Heart left ventricle (tissue), 16 donors: ENCODE measurements around the gene PADI2. TPM values are rescaled to one million over a fixed set of nuclear protein-coding genes. Genes with fewer than 3 reads are reported as not detected.

Experiments used
- ATAC-seq, 4 donors: fragments of 200-7000 bp; cut with Tn5 transposase; one replicate each; pipeline ENCODE4 v1.9.1; 2020 to 2022; ENCODE audit warnings: moderate library complexity in 4 of 4, mild to moderate bottlenecking in 3 of 4, moderate number of reproducible peaks in 1 of 4
- DNase-seq, 5 donors: peaks; one replicate each; pipeline ENCODE4 v3.0.0-alpha.2; 2020
- H3K27ac ChIP-seq, 12 donors: fragments of 200-600 bp; sonication (generic) in 4 of 12; one replicate each; pipeline versions ENCODE4 v1.5.0 to v1.8.0; 2016 to 2022; ENCODE audit warnings: mild to moderate bottlenecking in 2 of 12
- H3K27me3 ChIP-seq, 9 donors: fragments of 200-600 bp; sonication (generic) in 2 of 9; one replicate each; pipeline versions ENCODE4 v1.5.1 to v1.8.0; 2016 to 2022; ENCODE audit warnings: mild to moderate bottlenecking in 3 of 9
- H3K36me3 ChIP-seq, 9 donors: fragments of 200-600 bp; sonication (generic) in 2 of 9; one replicate each; pipeline versions ENCODE4 v1.5.0 to v1.8.0; 2018 to 2022; ENCODE audit warnings: mild to moderate bottlenecking in 2 of 9
- H3K4me1 ChIP-seq, 12 donors: fragments of 200-600 bp; sonication (generic) in 4 of 12; one replicate each; pipeline versions ENCODE4 v1.5.0 to v1.8.0; 2016 to 2022; ENCODE audit warnings: mild to moderate bottlenecking in 3 of 12
- H3K4me3 ChIP-seq, 12 donors: fragments of 200-600 bp; sonication (generic) in 4 of 12; one replicate each; pipeline versions ENCODE4 v1.5.0 to v1.8.0; 2017 to 2022; ENCODE audit warnings: mild to moderate bottlenecking in 9 of 12, moderate library complexity in 4 of 12
- H3K9me3 ChIP-seq, 12 donors: fragments of 200-600 bp; sonication (generic) in 4 of 12; one replicate each; pipeline versions ENCODE4 v1.5.0 to v1.8.0; 2016 to 2022; ENCODE audit warnings: mild to moderate bottlenecking in 1 of 12
- CTCF ChIP-seq, 12 donors: fragments of 200-600 bp; sonication (generic) in 4 of 12; IDR thresholded peaks; one replicate each; pipeline versions ENCODE4 v1.5.0 to v1.8.0; 2018 to 2022; ENCODE audit warnings: antibody characterized with exemption in 12 of 12, mild to moderate bottlenecking in 5 of 12
- POLR2A ChIP-seq, 2 donors: fragments of 450-650 bp; IDR thresholded peaks; one replicate each; pipeline ENCODE4 v1.6.1; 2017; ENCODE audit warnings: antibody characterized with exemption in 2 of 2, mild to moderate bottlenecking in 2 of 2, moderate library complexity in 2 of 2
- WGBS, 4 donors: extraction: QIAGEN DNeasy Blood & Tissue Kit in 2 of 4; methylation state at CpG; one replicate each; pipeline versions ENCODE4 v1.1.5 to v1.1.7; 2013 to 2018; 5-methylcytosine and 5-hydroxymethylcytosine counted together
- intact Hi-C, 10 donors: fragments of 100-400 bp; cut with DNase I; formaldehyde crosslinking; loops; one replicate each; pipeline versions ENCODE4 v1.11.1 to v1.14.2; 2022
- long read RNA-seq, 3 donors: library from polyadenylated mRNA; unstranded; transcript quantifications; one replicate each; pipeline ENCODE4 v2.0.0, GENCODE V29; 2020 to 2021
- polyA plus RNA-seq, 2 donors: library from polyadenylated mRNA; stranded (reverse); fragments of 200-250 nt; gene quantifications; one replicate each; pipeline ENCODE4 v1.2.3, GENCODE V29; 2013
- total RNA-seq, 9 donors: library from RNA; depleted of rRNA in 2 of 9; stranded (reverse); fragments of >200 nt in 2 of 9; fragmentation: NEBNext Ultra II Directional in 3 of 9; extraction: Animal tissue kit (Norgen Biotek cat#: 25700) in 3 of 9; gene quantifications; one replicate each; pipeline versions ENCODE4 v1.1.0 to v1.2.4, GENCODE V29; 2016 to 2023
- donor health status: ischemic (EF 13 %, LVEDD 7.1; RV severe dilation, severe dysfunction).
- donor health status: healthy with polysubstance abuse.
- donor health status: DM: no; HTN: yes; CAD: no.
- donor health status: DM: no; HTN: no; CAD: no.
- donor health status: ischemic (EF 25% LVEDD 6.9; RV normal size, moderate dysfunction).
- donor health status: ischemic (EF 25% LVEDD 5.7; RV mildly dilated, moderate dysfunction).
- donor health status: healthy.
- donor health status: DM: yes; HTN: yes; CAD: no.
- donor health status: ischemic (EF 35%, LVEDD 5.7; RV mildly dilated, moderate dysfunction).
- donor health status: nonischemic (EF 11% LVEDD 7.7; RV severe dilation, severe dysfunction).
- donor health status: DM: yes; HTN: yes; CAD: no.
- donor health status: PGD.
- donor health status: ischemic (EF 29% LVEDD 5.4; RV normal size, mild dysfunction).
- donor health status: nonischemic (EF 23%, LVEDD 6.1; RV moderate dilation, normal function).

The PADI2 gene
- total RNA-seq (1 to 10 TPM in 1 of 9 donors, under 1 TPM in 8; 0.12 to 2.0 (median 0.69) TPM), polyA plus RNA-seq (under 1 TPM; 0.08 to 0.10 TPM)
- long read RNA-seq, donor 1, result 0 reads
- long read RNA-seq, donor 2, full-length matches to known transcripts, result 1 of 2 reads
- long read RNA-seq, donor 2, partial matches to known transcripts, result 0 of 2 reads
- long read RNA-seq, donor 2, other reads (novel, unspliced or antisense), result 1 of 2 reads
- long read RNA-seq, donor 3, partial matches to known transcripts, result 0 of 1 reads
- long read RNA-seq, donor 3, other reads (novel, unspliced or antisense), result 1 of 1 reads

GRCh38 chr1:17119076-17119772 lies at the start of gene PADI2:
TSS of gene PADI2 (minus strand) at chr1:17119451. CDS start at chr1:17119371, 80 bp downstream.
- peak in 3 of 4 donors; percentile 76 to 83 (median 82) for ATAC-seq
- H3K36me3 ChIP-seq, result no peaks in the 10 kb centered on the region
- H3K27me3 ChIP-seq, result peaks cover 3 to 50% (median 39%) of the 10 kb centered on the region in 9 donors
- H3K27ac ChIP-seq, result peak within 1 kb of the TSS in 1 of 12 donors; percentile 64
- H3K4me1 ChIP-seq, result peaks cover 0 to 31% (median 10%) of the 10 kb centered on the region in 12 donors
- H3K9me3 ChIP-seq, result no peaks in the 10 kb centered on the region
- intact Hi-C loops, result no loop called here
- peak within 1 kb of the TSS in 11 of 12 donors; percentile 8 to 54 (median 39) for H3K4me3 ChIP-seq
- WGBS, 4 donors, result 2 to 6% (median 2%) methylated on average over 30 to 58 of the region's 58 CpGs
- TF ChIP-seq POLR2A (IDR thresholded peaks at IDR 0.05) (no peak), CTCF (IDR thresholded peaks at IDR 0.05) (no peak)
- DNase-seq, result peak in 4 of 5 donors; percentile 37 to 87 (median 62)

- Histone ChIP-seq H3K27ac (no peak overlapping the region), H3K4me1 (no peaks in the 10 kb centered on the region), H3K36me3 (no peaks in the 10 kb centered on the region), H3K4me3 (no peak overlapping the region), H3K9me3 (no peaks in the 10 kb centered on the region), H3K27me3 (peaks cover 0 to 9% (median 0%) of the 10 kb centered on the region in 9 donors)
- WGBS, 4 donors, result 60 to 71% (median 68%) methylated on average over 10 to 13 of the region's 13 CpGs
- intact Hi-C loops, result no loop called here
- ATAC-seq (no peak), DNase-seq (no peak)
- TF ChIP-seq POLR2A (IDR thresholded peaks at IDR 0.05), result no peak
- no peak for TF ChIP-seq CTCF (IDR thresholded peaks at IDR 0.05)
These were observed 49.0 kb upstream of the PADI2 start for GRCh38 chr1:17168091-17168876.

GRCh38 chr1:17167786-17168090 lies 48.5 kb upstream of the PADI2 start:
- H3K4me1 ChIP-seq, result no peaks in the 10 kb centered on the region
- H3K4me3 ChIP-seq, result no peak overlapping the region
- H3K27ac ChIP-seq, result no peak overlapping the region
- H3K27me3 ChIP-seq, result peaks cover 0 to 13% (median 0%) of the 10 kb centered on the region in 9 donors
- 74 to 82% (median 77%) methylated on average over 4 to 5 of the region's 5 CpGs for WGBS, 4 donors
- ATAC-seq (no peak), DNase-seq (no peak)
- H3K36me3 ChIP-seq, result no peaks in the 10 kb centered on the region
- TF ChIP-seq CTCF (IDR thresholded peaks at IDR 0.05), result no peak
- TF ChIP-seq POLR2A (IDR thresholded peaks at IDR 0.05), result no peak
- intact Hi-C loops, result no loop called here
- H3K9me3 ChIP-seq, result no peaks in the 10 kb centered on the region
